Measurements from ENCODE around the gene ZNF492.

- no peak for TF ChIP-seq TAF1 (IDR thresholded peaks at IDR 0.05; ENCODE audit: low read depth, low read length)
- TF ChIP-seq POLR2AphosphoS5 (IDR thresholded peaks at IDR 0.05; ENCODE audit: low read depth, low read length) = no peak
- no peak for TF ChIP-seq POLR2A (IDR thresholded peaks at IDR 0.05; ENCODE audit: low read depth, low read length)
Observed at GRCh38 chr19:22602631-22603272, 31.4 kb upstream of the ZNF492 start.

All from GM12891 (cell line).